Muscle layer of colon (tissue), 2 donors: ENCODE measurements around the gene HRAS.

ENCODE experiments used
- H3K27ac ChIP-seq: one replicate; pipeline ENCODE4 v1.7.0; 2013; ENCODE audit warnings: low read depth, mild to moderate bottlenecking, low read length, moderate library complexity
- H3K27me3 ChIP-seq, 2 donors: one replicate each; pipeline ENCODE4 v1.7.0; 2013; ENCODE audit warnings: low read length in 2 of 2, mild to moderate bottlenecking in 2 of 2; ENCODE audit not compliant: insufficient read depth in 2 of 2, control insufficient read depth in 1 of 2
- H3K36me3 ChIP-seq: one replicate; pipeline ENCODE4 v1.7.0; 2013; ENCODE audit warnings: mild to moderate bottlenecking, low read length; ENCODE audit not compliant: insufficient read depth
- H3K4me1 ChIP-seq: one replicate; pipeline ENCODE4 v1.7.0; 2013; ENCODE audit warnings: mild to moderate bottlenecking, low read length; ENCODE audit not compliant: insufficient read depth
- H3K4me3 ChIP-seq, 2 donors: one replicate each; pipeline ENCODE4 v1.7.0; 2013; ENCODE audit warnings: low read length in 2 of 2, low read depth in 1 of 2, mild to moderate bottlenecking in 1 of 2, moderate library complexity in 1 of 2
- H3K9ac ChIP-seq: one replicate; pipeline ENCODE4 v1.7.0; 2013; ENCODE audit warnings: low read length
- H3K9me3 ChIP-seq: one replicate; pipeline ENCODE4 v1.7.0; 2013; ENCODE audit warnings: mild to moderate bottlenecking, low read length
- donor health status: abdominal sarcoma.
- donor health status: Adenocarcinoma of cecum.

HRAS gene

DNA sequence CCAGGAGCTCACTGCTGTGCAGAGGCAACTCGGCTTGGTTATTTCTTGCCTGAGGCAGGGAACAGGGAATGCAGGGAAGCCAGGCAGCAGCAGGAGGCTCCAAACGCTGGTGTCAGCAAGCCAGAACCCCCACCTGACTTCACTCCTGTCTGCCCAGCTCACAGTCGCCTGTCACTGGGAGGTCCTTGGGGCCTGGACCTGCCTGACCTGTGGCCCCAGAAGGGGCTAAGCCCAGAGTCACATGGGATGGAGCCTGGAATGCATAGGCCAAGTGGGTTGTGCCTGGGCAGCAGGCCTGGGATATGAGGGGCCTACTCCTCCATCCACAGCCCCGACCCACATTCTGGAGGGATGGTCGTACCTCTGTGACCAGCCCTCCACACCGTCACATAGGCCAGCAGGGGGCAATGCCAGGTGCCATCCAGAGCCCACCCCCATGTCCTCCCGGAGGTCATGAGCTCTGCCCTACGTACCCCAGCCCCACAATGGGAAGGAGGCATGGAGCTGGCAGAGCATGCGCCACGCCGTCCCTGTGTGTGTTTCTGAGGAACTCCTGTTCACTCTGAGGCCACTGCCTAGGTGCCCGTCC lies 30.6 kb upstream of the HRAS start:
- Histone ChIP-seq H3K36me3 (no peaks in the 10 kb centered on the region), H3K4me3 (no peak overlapping the region), H3K9ac (no peak overlapping the region), H3K9me3 (no peaks in the 10 kb centered on the region), H3K4me1 (peaks cover 7% of the 10 kb centered on the region), H3K27me3 (peaks cover 0 to 4% of the 10 kb centered on the region in 2 donors), H3K27ac (no peak overlapping the region)

DNA sequence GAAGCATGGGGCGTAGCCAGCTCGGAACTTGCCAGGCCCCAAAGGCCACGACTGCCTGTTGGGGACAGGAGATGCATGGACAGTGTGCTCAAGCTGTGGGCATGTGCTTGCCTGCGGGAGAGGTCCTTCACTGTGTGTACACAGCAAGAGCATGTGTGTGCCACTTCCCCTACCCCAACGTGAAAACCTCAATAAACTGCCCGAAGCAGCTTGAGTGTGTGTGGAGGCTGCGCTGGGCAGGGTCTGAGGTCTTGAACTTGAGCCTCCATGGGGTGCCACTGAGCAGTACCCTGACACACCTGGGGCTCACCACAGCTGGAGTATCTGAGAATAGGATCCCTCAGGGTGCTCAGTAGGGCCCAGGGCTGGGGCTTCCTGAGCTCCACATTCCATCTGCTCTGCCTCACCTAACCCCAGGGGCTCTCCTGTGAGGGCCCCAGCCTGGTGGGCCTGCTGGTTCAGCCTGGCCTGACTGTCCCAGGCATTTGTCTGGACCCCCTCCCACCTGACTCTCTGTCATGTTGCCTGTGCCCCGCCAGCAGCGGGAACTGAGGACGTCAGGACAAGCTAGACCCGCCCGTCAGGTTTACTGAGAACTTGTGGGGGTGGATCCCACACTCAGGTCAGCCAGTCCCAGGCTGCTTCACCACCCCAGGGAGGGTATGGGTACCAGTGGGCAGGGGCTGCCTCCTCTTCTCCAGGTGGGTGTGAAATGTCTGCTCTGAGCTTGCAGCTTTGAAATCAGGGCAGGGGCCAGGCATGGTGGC lies 28.6 kb upstream of the HRAS start:
- Histone ChIP-seq H3K4me3 (no peak overlapping the region), H3K9me3 (no peaks in the 10 kb centered on the region), H3K36me3 (no peaks in the 10 kb centered on the region), H3K27ac (no peak overlapping the region), H3K4me1 (peaks cover 6% of the 10 kb centered on the region), H3K9ac (no peak overlapping the region), H3K27me3 (peaks cover 0 to 11% of the 10 kb centered on the region in 2 donors)

GRCh38 chr11:563066-563811 lies 27.9 kb upstream of the HRAS start:
- no peak overlapping the region for H3K27ac ChIP-seq
- H3K4me1 ChIP-seq: peaks cover 4% of the 10 kb centered on the region
- H3K9ac ChIP-seq: no peak overlapping the region
- H3K27me3 ChIP-seq: peaks cover 0 to 13% of the 10 kb centered on the region in 2 donors
- H3K4me3 ChIP-seq: no peak overlapping the region
- no peaks in the 10 kb centered on the region for H3K9me3 ChIP-seq
- no peaks in the 10 kb centered on the region for H3K36me3 ChIP-seq

DNA sequence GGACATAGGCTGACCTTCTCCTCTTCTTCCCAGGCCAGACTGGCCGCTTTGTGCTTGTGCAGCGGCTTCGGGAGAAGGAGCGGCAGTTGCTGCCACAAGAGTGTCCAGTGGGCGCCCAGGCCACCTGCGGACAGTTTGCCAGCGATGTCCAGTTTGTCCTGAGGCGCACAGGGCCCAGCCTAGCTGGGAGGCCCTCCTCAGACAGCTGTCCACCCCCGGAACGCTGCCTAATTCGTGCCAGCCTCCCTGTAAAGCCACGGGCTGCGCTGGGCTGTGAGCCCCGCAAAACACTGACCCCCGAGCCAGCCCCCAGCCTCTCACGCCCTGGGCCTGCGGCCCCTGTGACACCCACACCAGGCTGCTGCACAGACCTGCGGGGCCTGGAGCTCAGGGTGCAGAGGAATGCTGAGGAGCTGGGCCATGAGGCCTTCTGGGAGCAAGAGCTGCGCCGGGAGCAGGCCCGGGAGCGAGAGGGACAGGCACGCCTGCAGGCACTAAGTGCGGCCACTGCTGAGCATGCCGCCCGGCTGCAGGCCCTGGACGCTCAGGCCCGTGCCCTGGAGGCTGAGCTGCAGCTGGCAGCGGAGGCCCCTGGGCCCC lies 26.8 kb upstream of the HRAS start:
- no peaks in the 10 kb centered on the region for H3K9me3 ChIP-seq
- H3K4me3 ChIP-seq: no peak overlapping the region
- H3K27me3 ChIP-seq: peaks cover 3 to 24% of the 10 kb centered on the region in 2 donors
- H3K36me3 ChIP-seq: no peaks in the 10 kb centered on the region
- H3K9ac ChIP-seq: no peak overlapping the region
- H3K27ac ChIP-seq: no peak overlapping the region
- peaks cover 4% of the 10 kb centered on the region for H3K4me1 ChIP-seq

DNA sequence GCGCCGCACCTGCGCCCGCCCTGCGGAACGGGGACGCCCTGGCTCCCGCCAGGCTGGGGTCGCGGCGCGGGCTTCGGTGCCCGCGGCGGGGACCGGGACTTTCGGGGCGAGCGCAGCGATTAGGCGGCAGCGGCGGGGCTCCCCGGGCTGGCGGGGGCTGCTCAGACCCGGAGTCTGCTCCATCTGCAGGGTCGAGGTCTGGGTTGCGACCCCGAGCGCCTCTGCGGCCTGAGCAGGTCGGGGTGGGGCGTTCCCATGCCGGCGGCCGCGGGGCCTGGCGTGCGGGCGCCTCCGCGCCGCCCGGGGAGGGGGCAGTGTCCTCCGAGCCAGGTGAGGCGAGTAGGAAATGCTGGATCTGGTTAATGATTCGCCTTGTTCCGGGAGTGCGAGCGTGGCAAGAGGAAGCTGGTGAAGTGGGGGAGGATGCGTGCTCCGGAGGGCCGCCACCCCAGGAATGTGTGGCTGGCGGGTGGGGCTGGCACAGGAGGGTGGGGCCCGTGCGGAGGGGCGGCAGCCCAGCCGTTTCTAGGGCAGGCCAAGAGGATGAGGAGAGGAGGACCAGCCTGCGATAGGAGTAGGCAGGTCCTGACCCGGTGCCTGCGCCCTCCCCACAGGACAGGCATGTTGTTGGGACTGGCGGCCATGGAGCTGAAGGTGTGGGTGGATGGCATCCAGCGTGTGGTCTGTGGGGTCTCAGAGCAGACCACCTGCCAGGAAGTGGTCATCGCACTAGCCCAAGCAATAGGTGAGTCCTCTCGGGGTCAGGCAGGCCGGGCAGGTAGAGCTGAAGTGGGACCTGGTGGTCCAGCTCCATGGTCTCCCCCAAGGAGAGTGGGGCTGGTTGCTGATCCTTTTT lies 26.0 kb upstream of the HRAS start:
- Histone ChIP-seq H3K4me3 (peak overlapping the region; percentile 21 to 56), H3K27ac (no peak overlapping the region), H3K27me3 (peaks cover 6 to 31% of the 10 kb centered on the region in 2 donors), H3K36me3 (no peaks in the 10 kb centered on the region), H3K9me3 (no peaks in the 10 kb centered on the region), H3K4me1 (peaks cover 4% of the 10 kb centered on the region), H3K9ac (no peak overlapping the region)

- H3K27ac ChIP-seq: peak within 1 kb of the TSS; percentile 44
These were observed 25.1 kb upstream of the HRAS start, which contains the start of the genes LMNTD2 and RASSF7 for GRCh38 chr11:560305-561147. LMNTD2 (minus strand) TSS chr11:560738; CDS start chr11:560716, 22 bp downstream. RASSF7 (plus strand) TSS chr11:560970; CDS start chr11:561769, 799 bp downstream.

DNA sequence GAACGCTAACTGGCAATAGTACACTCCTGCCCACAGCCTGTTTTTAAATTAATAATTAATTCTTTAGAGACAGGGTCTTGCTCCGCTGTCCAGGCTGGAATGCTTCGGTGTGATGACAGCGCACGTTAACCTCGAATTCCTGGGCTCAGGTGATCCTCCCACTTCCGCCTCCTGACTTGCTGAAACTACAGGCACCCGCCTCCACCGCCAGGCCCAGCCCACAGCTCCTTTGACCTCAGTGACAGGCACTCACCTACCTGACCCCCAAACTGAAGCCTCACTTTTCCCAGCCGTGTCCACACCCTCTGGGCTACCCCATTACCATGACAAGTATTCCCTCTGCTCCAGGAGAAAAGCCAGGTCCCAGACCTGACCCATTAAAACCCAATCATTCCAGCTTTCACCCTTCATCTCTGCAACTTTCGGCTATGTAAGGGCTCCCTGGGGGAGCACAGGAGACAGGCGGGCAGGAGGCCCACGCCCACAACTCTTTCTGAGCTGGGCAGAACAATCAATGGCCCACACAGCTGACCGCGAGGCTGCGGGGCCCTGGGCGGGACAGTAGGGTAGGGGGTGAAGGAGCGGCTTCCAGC lies 24.4 kb upstream of the HRAS start:
- H3K4me3 ChIP-seq: peak overlapping the region; percentile 49 to 61
- peaks cover 4% of the 10 kb centered on the region for H3K4me1 ChIP-seq
- no peak overlapping the region for H3K27ac ChIP-seq
- H3K36me3 ChIP-seq: no peaks in the 10 kb centered on the region
- no peaks in the 10 kb centered on the region for H3K9me3 ChIP-seq
- H3K27me3 ChIP-seq: peaks cover 6 to 42% of the 10 kb centered on the region in 2 donors
- H3K9ac ChIP-seq: no peak overlapping the region

More at GRCh38 chr11:560305-561147, 25.1 kb upstream of the HRAS start, which contains the start of the genes LMNTD2 and RASSF7:
- H3K27me3 ChIP-seq: peaks cover 6 to 38% of the 10 kb centered on the region in 2 donors
- H3K36me3 ChIP-seq: no peaks in the 10 kb centered on the region
- peak within 1 kb of the TSS; percentile 56 to 61 for H3K4me3 ChIP-seq
- H3K9ac ChIP-seq: no peak within 1 kb of the TSS
- H3K9me3 ChIP-seq: no peaks in the 10 kb centered on the region
- H3K4me1 ChIP-seq: peaks cover 4% of the 10 kb centered on the region

DNA sequence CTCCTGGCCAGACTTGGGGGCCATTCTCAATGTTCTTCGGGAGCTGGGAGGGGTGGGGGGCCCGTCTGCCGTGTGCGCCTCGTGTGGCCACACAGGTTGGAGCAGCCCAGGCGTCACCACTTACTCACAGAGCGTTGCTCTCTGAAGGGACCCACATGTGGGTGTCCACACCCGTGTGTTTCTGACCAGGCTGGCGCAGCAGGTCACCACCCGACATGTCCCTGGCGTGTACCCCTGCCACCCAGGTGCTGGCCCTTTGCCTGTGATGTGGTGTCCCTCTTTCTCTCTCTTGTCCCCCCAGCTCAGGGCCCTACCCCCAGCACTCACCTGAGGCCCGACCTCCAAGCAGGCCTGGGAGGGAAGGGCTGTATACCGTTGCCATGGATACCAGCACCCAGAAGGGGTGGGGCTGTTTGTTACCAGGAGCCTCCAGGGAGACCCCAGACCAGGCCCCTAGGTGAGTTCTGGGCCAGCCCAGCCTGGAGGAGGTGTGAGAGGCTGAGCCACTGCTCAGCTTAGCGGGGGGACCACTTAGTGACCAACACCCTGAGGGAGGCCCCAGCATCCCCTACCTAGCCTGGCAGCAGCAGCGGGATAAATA lies 23.7 kb upstream of the HRAS start:
- H3K27me3 ChIP-seq: peaks cover 10 to 49% of the 10 kb centered on the region in 2 donors
- H3K9ac ChIP-seq: no peak overlapping the region
- peaks cover 4% of the 10 kb centered on the region for H3K4me1 ChIP-seq
- no peaks in the 10 kb centered on the region for H3K36me3 ChIP-seq
- no peak overlapping the region for H3K4me3 ChIP-seq
- no peaks in the 10 kb centered on the region for H3K9me3 ChIP-seq
- no peak overlapping the region for H3K27ac ChIP-seq

- peaks cover 4% of the 10 kb centered on the region for H3K4me1 ChIP-seq
- H3K9ac ChIP-seq: no peak overlapping the region
- H3K36me3 ChIP-seq: no peaks in the 10 kb centered on the region
- peaks cover 13 to 56% of the 10 kb centered on the region in 2 donors for H3K27me3 ChIP-seq
- no peak overlapping the region for H3K27ac ChIP-seq
- no peaks in the 10 kb centered on the region for H3K9me3 ChIP-seq
- no peak overlapping the region for H3K4me3 ChIP-seq
These were observed 23.1 kb upstream of the HRAS start for GRCh38 chr11:558503-558902.
